Measurements from ENCODE around the gene SERGEF. TPM values are rescaled to one million over a fixed set of nuclear protein-coding genes. Genes with fewer than 3 reads are reported as not detected.

SERGEF gene
- total RNA-seq, 1 experiment from 2014 or later = 28.7 TPM

DNA sequence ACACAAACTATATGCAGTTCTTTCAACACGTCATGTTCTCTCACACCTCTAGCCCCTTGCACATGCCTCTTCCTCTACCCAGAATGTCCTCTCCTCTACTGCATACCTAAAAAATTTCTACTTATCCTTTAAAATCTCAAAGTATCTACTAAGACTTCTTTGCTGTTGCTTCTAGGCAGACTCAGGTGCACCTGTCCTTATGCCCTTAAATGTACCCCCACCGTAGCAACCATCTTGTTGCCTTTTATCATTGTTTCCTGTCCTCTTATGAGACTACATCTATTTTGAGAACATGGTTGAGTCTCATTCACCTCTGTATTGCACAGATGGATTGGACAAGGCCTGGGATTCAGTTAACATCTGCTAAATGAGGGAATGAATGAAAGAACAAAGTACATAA, 134.1 kb downstream of the SERGEF start:
- no peaks in the 10 kb centered on the region for H3K27me3 ChIP-seq (ENCODE audit: insufficient read depth, low read depth)
- no peaks in the 10 kb centered on the region for H3K4me1 ChIP-seq (replicated peaks; ENCODE audit: insufficient read depth)
- TF ChIP-seq EZH2 (IDR thresholded peaks at IDR 0.05; ENCODE audit: low read depth) (no peak), CTCF (conservative IDR thresholded peaks at IDR 0.05) (no peak)
- H3F3A ChIP-seq (ENCODE audit: insufficient read depth, low read depth) = no peaks in the 10 kb centered on the region
- no peak overlapping the region for H2AFZ ChIP-seq
- no peak overlapping the region for H3K27ac ChIP-seq
- no peak overlapping the region for H3K4me3 ChIP-seq
- H3K4me2 ChIP-seq = no peak overlapping the region
- no peak for DNase-seq
- H4K20me1 ChIP-seq (ENCODE audit: insufficient read depth) = no peaks in the 10 kb centered on the region
- intact Hi-C loops (cut with micrococcal nuclease; ENCODE audit: unreplicated experiment) = no loop called here
- BruUV-seq (replicated peaks) = no TSS peak
- no peaks in the 10 kb centered on the region for H3K9me2 ChIP-seq (ENCODE audit: insufficient read depth)
- no peaks in the 10 kb centered on the region for H3K9me3 ChIP-seq (ENCODE audit: insufficient read depth, low read depth)
- no peaks in the 10 kb centered on the region for H3K79me2 ChIP-seq (ENCODE audit: low read depth)
- H3K36me3 ChIP-seq (ENCODE audit: low read depth) = no peaks in the 10 kb centered on the region
- ChIA-PET POLR2A (ENCODE audit: unreplicated experiment) (no interaction called here), CTCF (no interaction called here)

- Histone ChIP-seq H3K36me3 (ENCODE audit: low read depth) (no peaks in the 10 kb centered on the region), H3K4me1 (replicated peaks; ENCODE audit: insufficient read depth) (no peaks in the 10 kb centered on the region), H3K9me2 (ENCODE audit: insufficient read depth) (no peaks in the 10 kb centered on the region), H3K4me2 (no peak overlapping the region), H2AFZ (no peak overlapping the region), H3K9me3 (ENCODE audit: insufficient read depth, low read depth) (no peaks in the 10 kb centered on the region), H3K27me3 (ENCODE audit: insufficient read depth, low read depth) (no peaks in the 10 kb centered on the region), H3K79me2 (ENCODE audit: low read depth) (no peaks in the 10 kb centered on the region), H3K27ac (no peak overlapping the region), H4K20me1 (ENCODE audit: insufficient read depth) (no peaks in the 10 kb centered on the region), H3F3A (ENCODE audit: insufficient read depth, low read depth) (no peaks in the 10 kb centered on the region), H3K4me3 (no peak overlapping the region)
- POLR2A ChIA-PET (ENCODE audit: unreplicated experiment) = no interaction called here
- DNase-seq = no peak
- no TSS peak for BruUV-seq (replicated peaks)
- TF ChIP-seq CTCF (conservative IDR thresholded peaks at IDR 0.05) (no peak), EZH2 (IDR thresholded peaks at IDR 0.05; ENCODE audit: low read depth) (no peak)
- CTCF ChIA-PET = no interaction called here
- intact Hi-C loops (cut with micrococcal nuclease; ENCODE audit: unreplicated experiment) = no loop called here
Measured at GRCh38 chr11:17877886-17878285, 135.0 kb downstream of the SERGEF start.

DNA sequence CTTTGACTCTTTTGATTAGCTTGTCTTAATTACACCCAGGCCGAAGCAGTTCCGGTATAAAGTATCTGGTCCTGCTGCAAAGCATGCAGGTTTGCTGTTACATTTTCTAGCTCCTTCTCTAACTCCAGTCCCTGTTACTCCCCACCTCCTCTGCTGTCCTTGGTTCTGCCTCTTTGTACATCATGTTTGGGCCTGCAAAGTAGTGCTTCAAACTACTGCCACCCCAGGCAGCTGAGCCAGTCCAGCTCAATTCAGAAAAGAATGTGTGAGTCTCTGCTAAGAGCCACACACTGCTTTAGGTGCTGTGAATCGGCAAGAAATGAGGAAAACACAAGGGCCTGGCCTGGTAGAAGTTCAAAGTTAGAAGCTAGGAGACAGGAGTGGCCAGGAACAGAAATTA, 136.0 kb downstream of the SERGEF start:
- intact Hi-C loops (cut with micrococcal nuclease; ENCODE audit: unreplicated experiment) = no loop called here
- Histone ChIP-seq H3K4me1 (replicated peaks; ENCODE audit: insufficient read depth) (no peaks in the 10 kb centered on the region), H3K9me2 (ENCODE audit: insufficient read depth) (no peaks in the 10 kb centered on the region), H3K4me2 (no peak overlapping the region), H3K79me2 (ENCODE audit: low read depth) (no peaks in the 10 kb centered on the region), H3K36me3 (ENCODE audit: low read depth) (no peaks in the 10 kb centered on the region), H3K27me3 (ENCODE audit: insufficient read depth, low read depth) (no peaks in the 10 kb centered on the region), H2AFZ (no peak overlapping the region), H3K4me3 (no peak overlapping the region), H3K9me3 (ENCODE audit: insufficient read depth, low read depth) (no peaks in the 10 kb centered on the region), H4K20me1 (ENCODE audit: insufficient read depth) (no peaks in the 10 kb centered on the region), H3K27ac (no peak overlapping the region), H3F3A (ENCODE audit: insufficient read depth, low read depth) (no peaks in the 10 kb centered on the region)
- no TSS peak for BruUV-seq (replicated peaks)
- ChIA-PET POLR2A (ENCODE audit: unreplicated experiment) (no interaction called here), CTCF (no interaction called here)
- DNase-seq = no peak
- TF ChIP-seq CTCF (conservative IDR thresholded peaks at IDR 0.05) (no peak), EZH2 (IDR thresholded peaks at IDR 0.05; ENCODE audit: low read depth) (no peak)

All from PC-9 (cell line).